ENCODE data around the gene CLDN14. TPM values are rescaled to one million over a fixed set of nuclear protein-coding genes. Genes with fewer than 3 reads are reported as not detected.

Gene CLDN14
- total and polyA plus RNA-seq, 8 donors, result 0.38 to 3.3 (median 0.92) TPM

DNA sequence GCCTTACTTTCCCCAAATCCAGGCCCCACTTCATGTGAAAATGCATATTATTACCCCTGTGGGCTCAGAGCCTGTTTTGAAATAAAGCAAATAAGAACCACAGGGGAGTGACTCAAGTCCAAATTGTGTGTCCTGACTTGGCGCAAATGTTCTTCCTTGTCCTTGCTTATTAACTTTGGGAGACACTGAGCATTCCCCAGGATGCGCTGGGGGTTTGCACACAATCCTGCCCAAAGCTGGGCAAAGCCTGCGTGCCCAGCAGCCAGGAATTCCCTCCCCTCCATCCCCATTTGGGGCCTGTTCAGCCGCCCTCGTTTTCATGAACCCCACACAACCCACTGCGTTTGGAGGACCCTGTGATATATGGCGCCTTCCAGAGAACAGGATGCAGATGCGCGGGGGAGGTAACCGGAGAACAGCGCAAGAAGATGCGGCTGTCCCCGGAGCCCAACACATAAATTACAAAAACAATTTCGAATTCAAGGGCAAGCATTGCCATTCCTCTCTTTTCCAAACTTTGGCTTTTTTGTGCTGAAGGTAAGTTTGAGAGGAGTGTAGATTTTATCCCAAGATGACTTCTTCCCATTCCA is 42.4 kb upstream of the CLDN14 start:
- Histone ChIP-seq H3K36me3 (no peaks in the 10 kb centered on the region), H3K4me1 (no peaks in the 10 kb centered on the region), H3K27me3 (no peaks in the 10 kb centered on the region), H3K9me3 (no peaks in the 10 kb centered on the region), H3K27ac (no peak overlapping the region), H3K4me3 (no peak overlapping the region)
- ATAC-seq (no peak), DNase-seq (no peak), FAIRE-seq (no peak)
- TF ChIP-seq, protein P1, sequence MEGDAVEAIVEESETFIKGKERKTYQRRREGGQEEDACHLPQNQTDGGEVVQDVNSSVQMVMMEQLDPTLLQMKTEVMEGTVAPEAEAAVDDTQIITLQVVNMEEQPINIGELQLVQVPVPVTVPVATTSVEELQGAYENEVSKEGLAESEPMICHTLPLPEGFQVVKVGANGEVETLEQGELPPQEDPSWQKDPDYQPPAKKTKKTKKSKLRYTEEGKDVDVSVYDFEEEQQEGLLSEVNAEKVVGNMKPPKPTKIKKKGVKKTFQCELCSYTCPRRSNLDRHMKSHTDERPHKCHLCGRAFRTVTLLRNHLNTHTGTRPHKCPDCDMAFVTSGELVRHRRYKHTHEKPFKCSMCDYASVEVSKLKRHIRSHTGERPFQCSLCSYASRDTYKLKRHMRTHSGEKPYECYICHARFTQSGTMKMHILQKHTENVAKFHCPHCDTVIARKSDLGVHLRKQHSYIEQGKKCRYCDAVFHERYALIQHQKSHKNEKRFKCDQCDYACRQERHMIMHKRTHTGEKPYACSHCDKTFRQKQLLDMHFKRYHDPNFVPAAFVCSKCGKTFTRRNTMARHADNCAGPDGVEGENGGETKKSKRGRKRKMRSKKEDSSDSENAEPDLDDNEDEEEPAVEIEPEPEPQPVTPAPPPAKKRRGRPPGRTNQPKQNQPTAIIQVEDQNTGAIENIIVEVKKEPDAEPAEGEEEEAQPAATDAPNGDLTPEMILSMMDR (IDR thresholded peaks at IDR 0.05), result no peak
- intact Hi-C loops (cut with DNase I), result no loop called here
- 76 to 79% methylated on average over 14 of the region's 14 CpGs for WGBS, 2 donors

GRCh38 chr21:36518883-36519492 is 39.1 kb upstream of the CLDN14 start:
- H3K4me3 ChIP-seq, result no peak overlapping the region
- no peaks in the 10 kb centered on the region for H3K4me1 ChIP-seq
- H3K9me3 ChIP-seq, result no peaks in the 10 kb centered on the region
- no peak for FAIRE-seq
- H3K27me3 ChIP-seq, result no peaks in the 10 kb centered on the region
- no peak for ATAC-seq
- H3K27ac ChIP-seq, result no peak overlapping the region
- peak in 1 of 6 donors; percentile 2 for DNase-seq
- intact Hi-C loops (cut with DNase I), result no loop called here
- 79 to 80% methylated on average over 10 of the region's 10 CpGs for WGBS, 2 donors
- TF ChIP-seq, protein P1 (IDR thresholded peaks at IDR 0.05), result no peak
- no peaks in the 10 kb centered on the region for H3K36me3 ChIP-seq

DNA sequence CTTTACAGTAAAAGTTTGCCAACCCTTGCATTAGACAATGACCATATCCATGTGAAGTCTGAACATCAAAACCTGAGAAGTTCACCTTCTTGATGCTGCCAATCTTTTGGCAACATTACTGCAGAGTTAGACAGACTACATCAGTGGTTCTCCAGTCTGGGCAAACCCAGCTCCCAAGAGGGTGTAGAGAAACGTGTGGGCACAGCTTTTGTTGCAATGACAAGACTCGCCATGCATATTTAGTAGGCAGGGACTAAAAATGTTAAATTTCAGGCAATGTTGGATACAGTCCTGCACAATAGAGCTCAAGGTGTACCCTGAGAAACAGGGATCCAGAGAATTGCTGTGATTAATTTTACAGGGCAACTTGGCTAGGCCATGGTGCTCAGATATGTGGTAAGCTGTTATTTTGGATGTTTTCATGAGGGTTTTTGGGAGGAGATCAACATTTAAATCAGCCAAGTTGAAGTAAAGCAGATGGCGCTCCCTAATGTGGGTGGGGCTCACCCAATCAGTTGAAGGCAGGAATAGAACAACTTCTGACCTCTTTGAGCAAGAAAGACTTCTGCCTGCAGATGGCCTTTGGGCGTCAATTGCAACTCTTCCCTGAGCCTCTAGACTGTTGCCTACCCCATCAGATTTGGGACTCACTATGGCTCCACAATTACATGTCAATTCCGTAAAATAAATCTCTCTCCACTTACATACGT is 37.6 kb upstream of the CLDN14 start:
- Histone ChIP-seq H3K4me3 (no peak overlapping the region), H3K27me3 (no peaks in the 10 kb centered on the region), H3K27ac (no peak overlapping the region), H3K4me1 (no peaks in the 10 kb centered on the region), H3K36me3 (no peaks in the 10 kb centered on the region), H3K9me3 (no peaks in the 10 kb centered on the region)
- WGBS, 2 donors, result 77 to 86% methylated on average over 6 of the region's 6 CpGs
- TF ChIP-seq, protein P1 (IDR thresholded peaks at IDR 0.05), result no peak
- DNase-seq (peak in 1 of 6 donors; percentile 3), FAIRE-seq (no peak), ATAC-seq (no peak)
- intact Hi-C loops (cut with DNase I), result no loop called here

DNA sequence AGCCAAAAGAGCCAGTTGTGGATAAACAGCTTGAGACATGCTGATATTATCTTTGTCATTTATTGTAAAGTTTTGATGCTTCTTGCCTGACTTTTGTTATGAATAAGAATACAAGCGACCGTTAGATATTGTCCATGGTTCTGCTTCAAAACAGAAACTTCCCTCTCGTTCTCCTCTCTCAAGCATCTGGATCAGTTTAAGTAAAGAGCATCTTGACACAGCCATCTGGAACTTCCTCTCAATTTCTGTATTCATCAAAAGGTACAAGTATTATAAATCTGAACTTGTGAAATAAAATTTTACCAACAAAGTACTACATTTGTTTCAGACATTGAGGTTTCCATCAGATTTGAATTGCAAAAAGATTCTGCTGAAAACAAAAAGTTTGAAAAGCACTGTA is 36.4 kb upstream of the CLDN14 start:
- Histone ChIP-seq H3K36me3 (no peaks in the 10 kb centered on the region), H3K4me1 (no peaks in the 10 kb centered on the region), H3K27ac (no peak overlapping the region), H3K9me3 (no peaks in the 10 kb centered on the region), H3K27me3 (no peaks in the 10 kb centered on the region), H3K4me3 (no peak overlapping the region)
- DNase-seq, result no peak
- WGBS, 2 donors, result 85 to 92% methylated on average over 3 of the region's 3 CpGs
- FAIRE-seq, result no peak
- TF ChIP-seq, protein P1 (IDR thresholded peaks at IDR 0.05), result no peak
- ATAC-seq, result no peak
- intact Hi-C loops (cut with DNase I), result no loop called here

DNA sequence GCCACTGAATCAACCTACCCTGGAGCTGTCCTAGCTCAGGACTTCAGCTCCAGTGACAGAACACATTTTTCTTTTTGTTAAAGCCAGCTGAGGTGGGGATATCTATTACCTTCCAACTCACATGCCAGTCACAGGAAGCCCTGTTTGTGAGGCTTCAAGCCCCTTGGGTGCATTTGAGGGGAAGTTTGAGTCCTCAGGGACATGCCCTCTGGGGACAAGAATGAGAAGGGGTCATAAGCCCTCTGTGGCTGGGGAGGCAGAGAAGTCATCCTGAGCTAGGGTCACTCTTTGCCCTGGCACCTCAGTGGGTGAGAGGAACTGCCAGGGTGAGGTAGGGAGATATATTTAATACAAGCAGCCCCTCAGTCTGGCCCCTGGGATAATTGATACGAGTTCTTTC is 33.5 kb upstream of the CLDN14 start:
- WGBS, 2 donors, result 51 to 63% methylated on average over 1 of the region's 1 CpG
- no peaks in the 10 kb centered on the region for H3K9me3 ChIP-seq
- H3K27ac ChIP-seq, result no peak overlapping the region
- FAIRE-seq, result no peak
- peaks cover 2 to 11% (median 6%) of the 10 kb centered on the region in 3 donors for H3K4me1 ChIP-seq
- intact Hi-C loops (cut with DNase I), result no loop called here
- no peak for ATAC-seq
- no peaks in the 10 kb centered on the region for H3K36me3 ChIP-seq
- no peaks in the 10 kb centered on the region for H3K27me3 ChIP-seq
- DNase-seq, result no peak
- TF ChIP-seq, protein P1 (IDR thresholded peaks at IDR 0.05), result no peak
- no peak overlapping the region for H3K4me3 ChIP-seq

Data from pancreas (tissue), 10 donors.